CD4-positive, alpha-beta T cell treated with Interleukin-4 for 4 hours (primary cell): ENCODE results near the gene RALGAPA1.
"Not testable (repeated sequence)": the region's sequence is repeated elsewhere in the genome, so short reads cannot be mapped to it uniquely, and the experiment has no call there.

Experiments
- DNase-seq: peaks from one replicate; pipeline ENCODE4 v3.0.0-alpha.2; 2020

Gene RALGAPA1

GRCh38 chr14:35619461-35619860 lies 189.6 kb downstream of the RALGAPA1 start:
- DNase-seq: not testable (repeated sequence)

- DNase-seq: no peak
These were observed 191.6 kb downstream of the RALGAPA1 start for GRCh38 chr14:35617500-35617899.

GRCh38 chr14:35607380-35607779 lies 201.7 kb downstream of the RALGAPA1 start:
- no peak for DNase-seq

DNA sequence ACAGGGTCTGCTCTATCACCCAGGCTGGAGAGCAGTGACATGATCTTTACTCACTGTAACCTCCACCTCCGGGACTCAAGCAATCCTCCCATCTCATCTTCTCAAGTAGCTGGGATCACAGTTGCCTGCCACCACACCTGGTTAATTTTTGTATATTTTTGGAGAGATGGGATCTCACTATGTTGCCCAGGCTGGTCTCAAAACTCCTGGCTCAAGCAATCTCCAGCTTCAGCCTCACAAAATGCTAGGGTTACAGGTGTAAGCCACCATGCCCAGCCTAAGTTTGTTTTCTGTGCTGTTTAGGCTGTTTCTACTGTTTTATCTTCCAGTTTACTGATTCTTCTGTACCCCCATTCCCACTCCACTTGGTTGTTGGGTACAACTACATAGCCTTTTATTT lies 208.8 kb downstream of the RALGAPA1 start:
- no peak for DNase-seq

GRCh38 chr14:35594616-35595015 lies 214.5 kb downstream of the RALGAPA1 start:
- no peak for DNase-seq

DNA sequence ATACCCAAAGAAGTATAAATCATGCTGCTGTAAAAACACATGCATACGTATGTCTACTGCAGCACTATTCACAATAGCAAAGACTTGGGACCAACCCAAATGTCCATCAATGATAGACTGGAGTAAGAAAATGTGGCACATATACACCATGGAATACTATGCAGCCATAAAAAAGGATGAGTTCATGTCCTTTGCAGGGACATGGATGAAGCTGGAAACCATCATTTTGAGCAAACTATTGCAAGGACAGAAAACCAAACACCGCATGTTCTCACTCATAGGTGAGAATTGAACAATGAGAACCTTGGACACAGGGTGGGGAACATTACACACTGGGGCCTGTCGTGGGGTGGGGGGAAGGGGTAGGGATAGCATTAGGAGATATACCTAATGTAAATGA lies 221.7 kb downstream of the RALGAPA1 start:
- not testable (repeated sequence) for DNase-seq

DNA sequence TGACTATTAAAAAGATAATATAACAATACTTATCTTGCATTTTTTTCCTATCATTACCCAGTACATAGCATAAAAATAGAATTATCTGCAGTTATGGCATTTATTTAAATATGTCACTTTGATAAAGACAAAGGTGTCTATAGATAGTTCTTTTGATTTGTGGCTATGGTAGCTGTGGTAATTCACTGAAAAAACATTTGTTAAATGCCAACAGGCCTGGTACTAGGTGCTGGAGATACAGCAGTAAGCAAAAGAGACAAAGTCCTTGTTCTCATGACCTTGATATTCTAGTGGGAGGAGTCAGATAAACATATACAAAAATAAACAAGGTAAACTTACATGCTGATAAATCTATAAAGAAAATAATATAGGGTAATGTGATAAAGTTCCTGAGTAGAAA lies 230.5 kb downstream of the RALGAPA1 start:
- no peak for DNase-seq

DNA sequence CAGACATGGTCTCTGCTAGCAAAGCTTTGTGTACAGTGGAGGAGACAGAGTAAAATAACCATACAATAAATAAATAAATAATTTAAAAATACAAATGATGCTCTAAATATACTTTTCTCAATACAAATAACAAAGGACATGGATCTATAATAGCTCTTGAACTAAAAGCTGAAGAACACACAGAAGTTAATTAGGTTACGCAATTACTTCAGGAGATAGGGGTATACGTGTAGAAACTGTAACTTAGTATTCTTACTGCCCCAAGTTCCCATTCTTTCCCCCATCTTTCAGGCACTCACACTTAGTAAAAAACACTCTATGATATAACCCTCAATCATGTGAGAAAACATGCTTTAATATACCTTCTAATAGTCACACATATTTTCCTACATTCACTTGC lies 231.0 kb downstream of the RALGAPA1 start:
- DNase-seq: no peak

GRCh38 chr14:35576856-35577255 lies 232.2 kb downstream of the RALGAPA1 start:
- no peak for DNase-seq

DNA sequence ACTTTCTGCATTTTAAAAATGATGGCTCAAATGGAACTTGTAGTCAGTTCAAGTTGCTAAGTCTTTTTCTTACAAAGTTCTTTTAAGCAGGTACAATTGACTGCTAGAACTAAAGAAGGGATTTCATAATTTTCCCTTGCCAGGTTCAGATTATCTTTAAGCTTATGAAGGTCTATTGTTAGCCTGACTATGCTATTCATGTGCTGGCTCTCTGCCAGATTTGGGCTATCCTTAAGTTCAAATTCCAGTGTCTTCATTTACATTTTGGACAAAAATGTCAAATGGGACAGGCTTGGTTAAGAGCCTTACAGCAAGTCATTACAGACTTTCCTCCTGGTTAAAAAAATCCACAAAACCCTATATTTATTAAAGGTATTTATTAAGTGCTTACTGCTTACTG lies 232.8 kb downstream of the RALGAPA1 start:
- DNase-seq: no peak

DNA sequence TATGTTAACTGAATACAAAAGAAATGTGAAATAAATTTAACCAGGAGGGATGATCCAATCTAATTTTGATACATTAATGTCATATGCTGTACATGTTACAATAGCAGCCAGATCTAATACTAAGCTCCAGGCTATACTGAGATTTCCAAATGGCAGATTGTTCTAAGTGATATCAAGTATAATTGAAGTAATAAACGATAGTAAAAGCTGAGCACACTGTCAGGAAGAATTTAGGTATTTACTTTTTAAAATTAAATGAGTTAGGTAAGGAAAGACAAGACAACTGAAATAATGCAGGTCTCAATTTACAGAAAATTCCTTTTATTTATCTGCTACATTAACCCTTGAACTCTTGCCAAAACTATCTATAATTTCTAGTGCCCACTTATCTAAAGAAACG lies 235.2 kb downstream of the RALGAPA1 start:
- no peak for DNase-seq

DNA sequence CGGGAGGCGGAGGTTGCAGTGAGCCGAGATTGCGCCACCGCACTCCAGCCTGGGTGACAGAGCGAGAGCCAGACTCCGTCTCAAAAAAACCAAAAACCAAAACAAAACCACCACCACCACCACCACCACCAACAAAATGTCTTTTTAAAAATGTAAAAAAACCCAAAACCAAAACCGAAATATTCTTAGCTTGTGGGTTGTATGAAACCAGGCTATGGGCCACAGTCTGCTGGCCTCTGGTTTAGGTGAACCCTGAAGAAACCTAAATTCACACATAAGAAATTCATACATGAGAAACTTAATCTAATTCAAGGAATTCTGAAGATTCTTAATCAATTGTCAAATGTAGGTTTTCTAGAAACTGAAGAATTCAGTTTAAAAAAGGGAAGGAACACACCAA lies 237.5 kb downstream of the RALGAPA1 start:
- DNase-seq: no peak

GRCh38 chr14:35565871-35566464 lies 243.1 kb downstream of the RALGAPA1 start:
- DNase-seq: no peak

DNA sequence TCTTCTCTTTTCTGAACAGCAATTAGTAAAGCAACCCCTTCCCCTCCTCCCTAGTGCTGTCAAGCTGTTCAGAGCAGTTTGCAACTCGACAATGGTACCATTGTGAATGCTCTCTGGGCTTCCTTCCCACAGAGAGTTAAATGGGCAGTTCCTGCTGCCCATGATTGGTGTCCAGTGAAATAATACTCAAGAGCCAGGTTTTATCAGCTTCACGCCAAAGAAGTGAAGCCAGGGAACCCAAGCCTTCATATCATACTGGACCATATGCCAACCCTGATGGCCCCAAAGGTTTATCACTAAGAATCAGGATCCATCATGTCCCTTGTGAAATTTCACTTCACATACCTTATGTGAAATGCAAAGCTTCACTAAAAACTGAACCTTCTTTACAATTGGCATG lies 250.4 kb downstream of the RALGAPA1 start:
- no peak for DNase-seq

DNA sequence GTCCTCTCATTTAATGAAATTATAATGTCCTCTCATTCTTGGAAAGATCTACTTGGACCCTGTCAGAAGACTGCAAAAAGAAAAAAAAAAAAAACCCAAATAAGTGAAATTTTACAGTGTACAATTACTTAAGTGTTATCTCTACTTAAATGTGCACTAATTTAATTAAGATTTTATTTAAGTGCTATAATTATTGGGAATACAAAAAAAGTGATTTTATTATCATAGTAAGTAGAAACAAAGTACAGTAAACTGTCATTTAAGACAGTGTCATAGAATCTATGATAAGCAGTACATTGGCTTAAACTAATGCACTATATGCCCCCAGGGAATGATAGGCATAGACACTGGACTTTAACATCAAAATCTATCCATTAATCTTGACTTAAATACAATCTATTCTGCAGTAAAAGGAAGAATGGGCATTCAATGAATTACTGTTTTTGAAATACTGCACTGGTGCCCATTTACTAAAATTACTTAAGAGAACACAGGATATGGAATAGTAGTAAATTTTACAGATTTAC lies 251.8 kb downstream of the RALGAPA1 start:
- no peak for DNase-seq

DNA sequence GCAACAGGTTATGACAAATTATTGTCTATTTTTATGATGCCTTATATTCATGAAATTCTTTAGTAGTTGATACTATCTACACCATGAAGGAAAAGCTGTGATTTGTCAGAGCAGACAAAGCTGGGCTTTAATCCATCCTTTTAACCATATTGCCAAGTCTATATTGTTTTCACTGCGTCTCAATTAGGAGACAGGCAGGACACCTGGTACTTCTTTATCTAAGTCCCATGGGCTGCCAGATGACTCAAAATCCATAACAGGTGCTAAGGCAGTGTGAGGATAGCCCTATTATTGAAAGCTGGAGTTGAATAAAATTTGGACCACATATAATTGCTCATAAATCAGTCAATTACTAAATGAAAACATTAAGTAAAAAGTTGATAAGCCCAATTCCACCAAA lies 252.5 kb downstream of the RALGAPA1 start:
- DNase-seq: no peak

DNA sequence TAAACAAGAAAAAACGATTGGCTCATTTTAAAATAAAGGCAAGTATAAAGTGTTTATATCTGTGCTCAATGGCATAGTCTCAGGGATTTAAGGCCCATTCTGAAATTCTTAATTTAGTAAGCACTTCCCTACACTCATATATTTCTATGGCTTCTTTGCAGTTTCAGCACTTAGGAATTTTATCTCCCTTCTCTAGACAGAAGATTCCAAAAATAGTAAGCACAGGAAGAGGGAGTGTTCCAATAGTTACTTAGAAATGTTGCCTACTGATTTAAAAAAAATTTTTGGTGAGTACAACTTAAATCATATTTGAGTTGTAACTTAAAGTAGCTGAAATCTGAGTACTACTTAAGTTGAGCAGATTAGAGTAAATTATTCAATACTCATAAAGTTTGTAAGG lies 255.3 kb downstream of the RALGAPA1 start:
- DNase-seq: no peak

DNA sequence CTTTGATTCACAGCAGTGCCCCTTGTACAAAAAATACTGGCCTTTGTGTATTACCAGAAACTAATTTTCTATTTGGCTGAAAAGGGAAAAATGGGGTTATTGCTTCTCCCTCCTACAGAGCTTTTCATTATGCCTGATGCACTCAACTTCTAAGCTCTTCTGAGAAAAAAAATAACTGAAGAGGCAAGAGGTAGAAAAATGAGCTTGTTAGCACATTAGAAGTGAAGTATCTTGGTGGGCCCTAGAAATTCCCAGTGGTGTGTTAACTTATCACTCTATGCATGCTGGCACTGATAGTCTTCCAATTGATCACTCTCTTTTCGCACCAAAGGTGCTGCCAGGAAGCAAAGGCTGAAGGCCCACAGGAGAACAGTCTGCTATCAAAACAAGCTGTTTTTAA lies 258.0 kb downstream of the RALGAPA1 start:
- no peak for DNase-seq

- DNase-seq: no peak
These were observed 259.5 kb downstream of the RALGAPA1 start for GRCh38 chr14:35549551-35549950.

DNA sequence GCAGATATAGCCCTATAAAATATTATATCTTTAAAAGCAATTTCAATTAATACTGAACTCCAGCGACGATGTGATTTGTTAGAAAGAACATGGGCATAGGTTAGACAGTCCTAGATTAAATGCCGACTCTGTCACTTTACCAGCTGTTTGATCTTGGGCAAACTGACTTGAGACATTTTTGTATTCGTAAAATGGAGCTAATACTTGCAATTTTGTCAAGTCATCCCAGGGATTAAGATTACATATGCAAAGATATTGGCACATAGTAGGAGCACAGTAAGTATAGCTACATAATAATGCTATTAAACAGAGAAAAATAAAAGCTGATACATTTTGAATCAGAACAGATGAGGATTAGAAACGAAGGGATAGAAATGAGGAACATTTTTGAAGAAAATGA lies 266.1 kb downstream of the RALGAPA1 start:
- DNase-seq: no peak

DNA sequence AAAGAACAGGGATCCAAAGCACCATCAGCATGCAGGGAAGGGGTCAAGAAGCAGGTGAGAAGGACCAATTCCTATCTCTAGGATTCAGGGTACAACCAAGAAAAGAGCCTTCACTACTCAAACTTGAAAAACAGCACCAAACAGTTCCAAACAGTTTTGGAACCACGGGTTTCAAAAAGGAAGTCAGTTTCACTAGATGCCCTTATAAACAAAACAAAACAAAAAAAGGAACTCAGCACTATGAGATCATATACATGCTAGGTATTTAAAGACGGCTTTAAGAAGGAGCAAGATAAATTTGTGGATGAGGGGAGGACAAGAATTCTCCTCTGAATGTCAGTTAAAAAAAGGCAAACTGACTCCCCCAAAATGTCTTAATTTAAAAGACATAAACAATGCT lies 269.1 kb downstream of the RALGAPA1 start:
- no peak for DNase-seq

DNA sequence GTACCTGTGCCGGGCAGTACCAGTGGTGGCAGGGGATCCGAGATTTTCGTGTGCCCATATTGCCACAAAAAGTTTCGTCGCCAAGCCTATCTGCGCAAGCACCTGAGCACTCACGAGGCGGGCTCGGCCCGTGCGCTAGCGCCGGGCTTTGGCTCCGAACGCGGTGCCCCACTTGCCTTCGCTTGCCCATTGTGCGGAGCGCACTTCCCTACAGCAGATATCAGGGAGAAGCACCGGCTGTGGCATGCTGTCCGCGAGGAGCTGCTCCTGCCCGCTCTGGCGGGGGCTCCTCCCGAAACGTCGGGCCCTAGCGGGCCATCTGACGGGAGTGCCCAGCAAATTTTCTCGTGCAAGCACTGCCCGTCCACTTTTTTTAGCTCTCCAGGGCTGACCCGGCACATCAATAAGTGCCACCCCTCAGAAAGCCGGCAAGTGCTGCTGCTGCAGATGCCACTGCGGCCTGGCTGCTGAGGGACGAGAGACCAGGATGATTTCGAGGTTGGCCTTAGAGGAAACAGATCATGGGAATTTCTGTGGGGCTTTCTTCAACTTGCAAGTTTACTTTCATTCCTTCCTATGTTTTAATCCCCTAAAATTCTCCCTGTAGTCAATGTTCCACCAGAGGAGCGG lies 273.5 kb downstream of the RALGAPA1 start:
- no peak for DNase-seq

- DNase-seq: peak; percentile 33
These were observed 274.1 kb downstream of the RALGAPA1 start for GRCh38 chr14:35534873-35535482.

DNA sequence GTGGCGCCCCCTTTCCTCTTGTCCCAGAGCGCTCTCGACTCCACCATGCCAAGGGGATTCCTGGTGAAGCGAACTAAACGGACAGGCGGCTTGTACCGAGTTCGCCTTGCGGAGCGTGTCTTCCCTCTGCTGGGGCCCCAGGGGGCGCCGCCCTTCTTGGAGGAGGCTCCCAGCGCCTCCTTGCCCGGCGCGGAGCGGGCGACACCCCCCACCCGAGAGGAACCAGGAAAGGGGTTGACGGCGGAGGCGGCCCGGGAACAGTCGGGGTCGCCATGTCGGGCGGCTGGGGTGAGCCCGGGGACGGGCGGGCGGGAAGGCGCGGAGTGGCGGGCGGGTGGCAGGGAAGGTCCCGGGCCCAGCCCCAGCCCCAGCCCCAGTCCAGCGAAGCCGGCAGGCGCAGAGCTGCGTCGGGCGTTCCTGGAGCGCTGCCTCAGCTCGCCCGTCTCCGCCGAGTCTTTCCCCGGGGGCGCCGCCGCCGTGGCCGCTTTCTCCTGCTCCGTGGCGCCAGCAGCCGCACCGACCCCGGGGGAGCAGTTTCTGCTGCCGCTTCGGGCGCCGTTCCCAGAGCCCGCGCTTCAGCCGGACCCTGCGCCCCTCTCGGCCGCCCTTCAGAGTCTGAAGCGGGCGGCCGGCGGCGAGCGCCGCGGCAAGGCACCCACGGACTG lies 274.8 kb downstream of the RALGAPA1 start:
- DNase-seq: no peak
